ENCODE data around the gene ACAN. TPM values are rescaled to one million over a fixed set of nuclear protein-coding genes. Genes with fewer than 3 reads are reported as not detected.

Gene ACAN
- total RNA-seq, 1 donor from 2014 or later, result not detected

DNA sequence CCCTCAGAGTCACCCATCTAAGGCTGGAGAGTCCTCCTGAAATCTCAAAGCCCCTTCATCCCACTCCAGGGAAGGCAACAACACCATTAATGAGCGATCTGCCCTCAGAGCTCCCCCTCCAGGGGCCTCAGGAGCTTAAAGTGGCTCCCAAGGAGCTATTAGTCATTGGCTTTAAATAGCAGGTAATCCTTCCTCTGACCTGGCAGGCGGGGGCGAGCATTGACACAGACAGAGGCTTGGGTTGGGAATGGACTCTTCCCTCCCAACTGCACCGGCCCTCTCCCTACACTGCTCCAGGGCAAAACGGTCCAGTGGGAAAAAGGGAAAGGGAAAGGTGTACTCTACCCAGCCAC lies 108.5 kb downstream of the ACAN start:
- DNase-seq (ENCODE audit: low read depth) (peak; percentile 84), FAIRE-seq (peak; percentile 40)
- TF ChIP-seq, protein P1, sequence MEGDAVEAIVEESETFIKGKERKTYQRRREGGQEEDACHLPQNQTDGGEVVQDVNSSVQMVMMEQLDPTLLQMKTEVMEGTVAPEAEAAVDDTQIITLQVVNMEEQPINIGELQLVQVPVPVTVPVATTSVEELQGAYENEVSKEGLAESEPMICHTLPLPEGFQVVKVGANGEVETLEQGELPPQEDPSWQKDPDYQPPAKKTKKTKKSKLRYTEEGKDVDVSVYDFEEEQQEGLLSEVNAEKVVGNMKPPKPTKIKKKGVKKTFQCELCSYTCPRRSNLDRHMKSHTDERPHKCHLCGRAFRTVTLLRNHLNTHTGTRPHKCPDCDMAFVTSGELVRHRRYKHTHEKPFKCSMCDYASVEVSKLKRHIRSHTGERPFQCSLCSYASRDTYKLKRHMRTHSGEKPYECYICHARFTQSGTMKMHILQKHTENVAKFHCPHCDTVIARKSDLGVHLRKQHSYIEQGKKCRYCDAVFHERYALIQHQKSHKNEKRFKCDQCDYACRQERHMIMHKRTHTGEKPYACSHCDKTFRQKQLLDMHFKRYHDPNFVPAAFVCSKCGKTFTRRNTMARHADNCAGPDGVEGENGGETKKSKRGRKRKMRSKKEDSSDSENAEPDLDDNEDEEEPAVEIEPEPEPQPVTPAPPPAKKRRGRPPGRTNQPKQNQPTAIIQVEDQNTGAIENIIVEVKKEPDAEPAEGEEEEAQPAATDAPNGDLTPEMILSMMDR (IDR thresholded peaks at IDR 0.05; ENCODE audit: insufficient read depth, low read length, severe bottlenecking), result peak; percentile 26
- H3K36me3 ChIP-seq (ENCODE audit: control insufficient read depth, insufficient read depth, low read length), result peaks cover 3% of the 10 kb centered on the region
- H3K27me3 ChIP-seq (ENCODE audit: control insufficient read depth, insufficient read depth, low read length), result no peaks in the 10 kb centered on the region
- peak overlapping the region; percentile 62 for H3K4me3 ChIP-seq (ENCODE audit: low read depth, low read length)

- Histone ChIP-seq H3K4me3 (ENCODE audit: low read depth, low read length) (peak overlapping the region; percentile 62), H3K27me3 (ENCODE audit: control insufficient read depth, insufficient read depth, low read length) (no peaks in the 10 kb centered on the region), H3K36me3 (ENCODE audit: control insufficient read depth, insufficient read depth, low read length) (peaks cover 3% of the 10 kb centered on the region)
- DNase-seq (ENCODE audit: low read depth) (no peak), FAIRE-seq (no peak)
- TF ChIP-seq, protein P1 (IDR thresholded peaks at IDR 0.05; ENCODE audit: insufficient read depth, low read length, severe bottlenecking), result no peak
Observed at GRCh38 chr15:88912500-88912921, 109.3 kb downstream of the ACAN start.

- Histone ChIP-seq H3K36me3 (ENCODE audit: control insufficient read depth, insufficient read depth, low read length) (peaks cover 3% of the 10 kb centered on the region), H3K27me3 (ENCODE audit: control insufficient read depth, insufficient read depth, low read length) (no peaks in the 10 kb centered on the region), H3K4me3 (ENCODE audit: low read depth, low read length) (peak within 1 kb of the TSS; percentile 62)
- TF ChIP-seq, protein P1 (IDR thresholded peaks at IDR 0.05; ENCODE audit: insufficient read depth, low read length, severe bottlenecking), result no peak
- FAIRE-seq (no peak), DNase-seq (ENCODE audit: low read depth) (peak; percentile 89)
Observed at GRCh38 chr15:88913017-88913849, 110.0 kb downstream of the ACAN start, which contains the start of gene MFGE8. Gene MFGE8, minus strand, starts transcription at chr15:88913379. Its CDS starts 60 bp downstream, at chr15:88913319.

DNA sequence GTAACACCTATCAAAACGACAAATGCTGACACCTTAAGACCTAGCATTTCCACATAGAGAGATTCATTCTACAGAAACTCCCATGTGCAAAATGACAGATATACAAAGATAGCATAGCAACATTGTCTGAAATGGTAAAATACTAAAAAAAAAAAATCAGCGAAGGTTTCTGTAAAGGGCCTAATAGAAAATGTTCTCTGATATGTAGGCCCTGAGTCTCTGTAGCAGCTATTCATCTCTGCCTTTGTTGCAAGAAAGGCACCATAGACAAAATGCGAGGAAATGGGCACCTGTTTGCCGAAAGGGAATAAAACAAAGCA lies 110.6 kb downstream of the ACAN start:
- Histone ChIP-seq H3K27me3 (ENCODE audit: control insufficient read depth, insufficient read depth, low read length) (no peaks in the 10 kb centered on the region), H3K4me3 (ENCODE audit: low read depth, low read length) (no peak overlapping the region), H3K36me3 (ENCODE audit: control insufficient read depth, insufficient read depth, low read length) (peaks cover 3% of the 10 kb centered on the region)
- no peak for DNase-seq (ENCODE audit: low read depth)
- no peak for FAIRE-seq
- TF ChIP-seq, protein P1 (IDR thresholded peaks at IDR 0.05; ENCODE audit: insufficient read depth, low read length, severe bottlenecking), result no peak

GRCh38 chr15:88915354-88915753 lies 112.1 kb downstream of the ACAN start:
- DNase-seq (ENCODE audit: low read depth), result no peak

More at GRCh38 chr15:88915354-88915753, 112.1 kb downstream of the ACAN start:
- no peak for FAIRE-seq
- no peak overlapping the region for H3K4me3 ChIP-seq (ENCODE audit: low read depth, low read length)
- TF ChIP-seq, protein P1 (IDR thresholded peaks at IDR 0.05; ENCODE audit: insufficient read depth, low read length, severe bottlenecking), result no peak
- no peaks in the 10 kb centered on the region for H3K36me3 ChIP-seq (ENCODE audit: control insufficient read depth, insufficient read depth, low read length)
- H3K27me3 ChIP-seq (ENCODE audit: control insufficient read depth, insufficient read depth, low read length), result no peaks in the 10 kb centered on the region
